Heart right ventricle (tissue), 16 donors: ENCODE measurements around the gene RIT2. TPM values are rescaled to one million over a fixed set of nuclear protein-coding genes. Genes with fewer than 3 reads are reported as not detected.
"Not testable (repeated sequence)": the region's sequence is repeated elsewhere in the genome, so short reads cannot be mapped to it uniquely, and the experiment has no call there.

ENCODE experiments used
- ATAC-seq, 8 donors: fragments of 200-7000 bp; cut with Tn5 transposase; one replicate each; pipeline ENCODE4 v1.9.1; 2020; ENCODE audit warnings: mild to moderate bottlenecking in 8 of 8, moderate library complexity in 8 of 8, moderate number of reproducible peaks in 1 of 8
- DNase-seq, 2 donors: peaks; one replicate each; pipeline ENCODE4 v3.0.0-alpha.2; 2020
- H3K27ac ChIP-seq, 10 donors: fragments of 200-600 bp; sonication (generic) in 2 of 10; one replicate each; pipeline versions ENCODE4 v1.5.0 to v1.8.0; 2020 to 2022; ENCODE audit warnings: mild to moderate bottlenecking in 3 of 10
- H3K27me3 ChIP-seq, 7 donors: fragments of 200-600 bp; one replicate each; pipeline ENCODE4 v1.8.0; 2021 to 2022; ENCODE audit warnings: mild to moderate bottlenecking in 2 of 7
- H3K36me3 ChIP-seq, 9 donors: fragments of 200-600 bp; sonication (generic) in 1 of 9; one replicate each; pipeline versions ENCODE4 v1.5.0 to v1.8.0; 2020 to 2022; ENCODE audit warnings: mild to moderate bottlenecking in 2 of 9
- H3K4me1 ChIP-seq, 9 donors: fragments of 200-600 bp; sonication (generic) in 1 of 9; one replicate each; pipeline versions ENCODE4 v1.5.0 to v1.8.0; 2020 to 2022; ENCODE audit warnings: mild to moderate bottlenecking in 4 of 9
- H3K4me3 ChIP-seq, 10 donors: fragments of 200-600 bp; sonication (generic) in 2 of 10; one replicate each; pipeline versions ENCODE4 v1.5.0 to v1.8.0; 2020 to 2022; ENCODE audit warnings: mild to moderate bottlenecking in 7 of 10, moderate library complexity in 2 of 10
- H3K9me3 ChIP-seq, 11 donors: fragments of 200-600 bp in 10 of 11; sonication (generic) in 2 of 11; one replicate each; pipeline versions ENCODE4 v1.5.0 to v1.8.0; 2013 to 2022; ENCODE audit warnings: mild to moderate bottlenecking in 2 of 11, control low read depth in 1 of 11, moderate library complexity in 1 of 11
- WGBS, 2 donors: extraction: QIAGEN DNeasy Blood & Tissue Kit; methylation state at CpG; one replicate each; pipeline ENCODE4 v1.1.7; 2013; ENCODE audit warnings: inconsistent platforms in 1 of 2; 5-methylcytosine and 5-hydroxymethylcytosine counted together
- intact Hi-C, 10 donors: fragments of 100-400 bp; cut with DNase I; formaldehyde crosslinking; loops; one replicate each; pipeline versions ENCODE4 v1.11.1 to v1.14.2; 2022
- polyA plus RNA-seq, 2 donors: library from polyadenylated mRNA; stranded (reverse); fragments of 200-250 nt; gene quantifications; one replicate each; pipeline ENCODE4 v1.2.3, GENCODE V29; 2013
- total RNA-seq, 10 donors: library from RNA; stranded (reverse); fragmentation: NEBNext Ultra II Directional in 3 of 10; extraction: Animal tissue kit (Norgen Biotek cat#: 25700) in 3 of 10; gene quantifications; one replicate each; pipeline versions ENCODE4 v1.2.1 to v1.2.4, GENCODE V29; 2021 to 2023
- TF ChIP-seq, protein P1 (sequence below), 9 donors: fragments of 200-600 bp; sonication (generic) in 2 of 9; IDR thresholded peaks; one replicate each; pipeline versions ENCODE4 v1.5.0 to v1.8.0; 2021 to 2022; ENCODE audit warnings: antibody characterized with exemption in 9 of 9, mild to moderate bottlenecking in 5 of 9, moderate library complexity in 1 of 9
- donor health status: Arrhythmogenic right ventricular cardiomyopathy.
- donor health status: ischemic (EF 13 %, LVEDD 7.1; RV severe dilation, severe dysfunction).
- donor health status: healthy with polysubstance abuse.
- donor health status: DM: no; HTN: yes; CAD: no.
- donor health status: DM: no; HTN: no; CAD: no.
- donor health status: ischemic (EF 25% LVEDD 6.9; RV normal size, moderate dysfunction).
- donor health status: ischemic (EF 25% LVEDD 5.7; RV mildly dilated, moderate dysfunction).
- donor health status: healthy.
- donor health status: DM: yes; HTN: yes; CAD: no.
- donor health status: Ischemic cardiomyopathy.
- donor health status: ischemic (EF 35%, LVEDD 5.7; RV mildly dilated, moderate dysfunction).
- donor health status: nonischemic (EF 11% LVEDD 7.7; RV severe dilation, severe dysfunction).
- donor health status: DM: yes; HTN: yes; CAD: no.
- donor health status: PGD.
- donor health status: ischemic (EF 29% LVEDD 5.4; RV normal size, mild dysfunction).
- donor health status: nonischemic (EF 23%, LVEDD 6.1; RV moderate dilation, normal function).

Gene RIT2
- total and polyA plus RNA-seq, 12 donors = not detected

DNA sequence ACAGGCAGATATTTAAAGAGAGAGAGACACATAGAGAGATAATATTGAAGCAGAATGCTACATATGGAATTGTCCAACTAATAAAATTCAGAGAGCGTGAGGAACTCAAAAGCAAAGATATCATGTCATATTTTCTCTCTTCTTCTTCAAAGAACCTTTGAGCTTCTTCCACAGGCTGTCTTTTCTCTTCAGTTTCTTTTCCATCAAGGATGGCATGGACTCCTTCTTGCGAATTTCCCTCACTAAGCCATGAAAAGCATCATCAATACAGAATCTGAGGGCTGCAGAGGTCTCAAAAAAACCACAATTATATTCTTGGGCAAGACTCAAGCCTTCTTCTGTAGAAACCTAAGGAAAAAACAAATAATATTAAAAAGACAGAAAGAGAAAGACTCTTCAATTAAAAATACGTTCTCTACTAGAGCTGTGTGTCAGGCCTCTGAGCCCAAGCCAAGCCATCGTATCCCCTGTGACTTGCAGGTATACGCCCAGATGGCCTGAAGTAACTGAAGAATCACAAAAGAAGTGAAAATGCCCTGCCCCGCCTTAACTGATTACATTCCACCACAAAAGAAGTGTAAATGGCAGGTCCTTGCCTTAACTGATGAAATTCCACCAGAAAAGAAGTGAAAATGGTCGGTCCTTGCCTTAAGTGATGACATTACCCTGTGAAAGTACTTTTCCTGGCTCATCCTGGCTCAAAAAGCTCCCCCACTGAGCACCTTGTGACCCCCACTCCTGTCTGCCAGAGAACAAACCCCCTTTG, 371.9 kb downstream of the RIT2 start:
- intact Hi-C loops = no loop called here
- Histone ChIP-seq H3K36me3 (no peaks in the 10 kb centered on the region), H3K27me3 (no peaks in the 10 kb centered on the region), H3K9me3 (no peaks in the 10 kb centered on the region), H3K27ac (no peak overlapping the region), H3K4me1 (no peaks in the 10 kb centered on the region), H3K4me3 (no peak overlapping the region)
- ATAC-seq (no peak), DNase-seq (no peak)
- 56 to 72% methylated on average over 7 of the region's 7 CpGs for WGBS, 2 donors
- TF ChIP-seq, protein P1, sequence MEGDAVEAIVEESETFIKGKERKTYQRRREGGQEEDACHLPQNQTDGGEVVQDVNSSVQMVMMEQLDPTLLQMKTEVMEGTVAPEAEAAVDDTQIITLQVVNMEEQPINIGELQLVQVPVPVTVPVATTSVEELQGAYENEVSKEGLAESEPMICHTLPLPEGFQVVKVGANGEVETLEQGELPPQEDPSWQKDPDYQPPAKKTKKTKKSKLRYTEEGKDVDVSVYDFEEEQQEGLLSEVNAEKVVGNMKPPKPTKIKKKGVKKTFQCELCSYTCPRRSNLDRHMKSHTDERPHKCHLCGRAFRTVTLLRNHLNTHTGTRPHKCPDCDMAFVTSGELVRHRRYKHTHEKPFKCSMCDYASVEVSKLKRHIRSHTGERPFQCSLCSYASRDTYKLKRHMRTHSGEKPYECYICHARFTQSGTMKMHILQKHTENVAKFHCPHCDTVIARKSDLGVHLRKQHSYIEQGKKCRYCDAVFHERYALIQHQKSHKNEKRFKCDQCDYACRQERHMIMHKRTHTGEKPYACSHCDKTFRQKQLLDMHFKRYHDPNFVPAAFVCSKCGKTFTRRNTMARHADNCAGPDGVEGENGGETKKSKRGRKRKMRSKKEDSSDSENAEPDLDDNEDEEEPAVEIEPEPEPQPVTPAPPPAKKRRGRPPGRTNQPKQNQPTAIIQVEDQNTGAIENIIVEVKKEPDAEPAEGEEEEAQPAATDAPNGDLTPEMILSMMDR (IDR thresholded peaks at IDR 0.05) = no peak

DNA sequence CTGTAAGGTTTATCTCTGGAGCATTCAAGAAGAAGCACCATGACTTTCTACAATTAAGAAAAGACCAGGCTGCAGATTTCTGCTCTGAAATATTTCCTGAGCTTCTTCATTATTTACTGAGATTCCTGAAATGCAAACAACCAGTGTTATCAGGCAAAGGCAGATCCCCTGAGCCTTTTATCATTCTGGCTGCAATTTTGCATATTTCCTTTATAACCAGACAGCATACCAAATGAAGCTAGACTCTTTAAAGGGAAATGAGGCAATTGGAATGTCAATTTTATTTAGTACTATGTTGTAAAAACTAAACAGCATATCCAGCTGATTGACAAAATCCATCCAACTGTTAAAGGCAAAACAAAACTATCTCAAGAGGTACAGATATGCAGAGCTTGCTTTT, 372.5 kb downstream of the RIT2 start:
- H3K27me3 ChIP-seq = no peaks in the 10 kb centered on the region
- no peaks in the 10 kb centered on the region for H3K36me3 ChIP-seq
- H3K4me3 ChIP-seq = no peak overlapping the region
- no peaks in the 10 kb centered on the region for H3K9me3 ChIP-seq
- intact Hi-C loops = no loop called here
- H3K4me1 ChIP-seq = no peaks in the 10 kb centered on the region
- TF ChIP-seq, protein P1 (IDR thresholded peaks at IDR 0.05) = no peak
- ATAC-seq (no peak), DNase-seq (no peak)
- H3K27ac ChIP-seq = no peak overlapping the region

DNA sequence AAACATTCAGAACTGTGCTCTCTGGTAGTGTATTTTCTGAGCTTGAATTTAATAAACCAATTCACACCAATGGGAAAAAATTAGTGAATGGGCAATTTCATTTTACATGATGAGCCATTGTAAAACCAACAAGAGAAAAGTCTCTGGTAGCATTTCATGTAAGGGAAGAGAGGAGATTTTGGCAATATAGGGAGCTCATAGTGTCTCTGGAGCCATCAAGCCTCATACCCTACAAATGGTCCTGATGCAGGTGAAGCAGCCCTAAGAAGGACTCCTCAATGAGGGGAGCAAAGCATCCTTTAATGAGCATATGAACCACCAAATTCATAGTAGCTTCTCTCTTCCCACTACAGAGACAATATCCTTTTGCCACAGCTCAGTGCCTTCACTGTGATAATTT, 373.0 kb downstream of the RIT2 start:
- no peaks in the 10 kb centered on the region for H3K4me1 ChIP-seq

DNA sequence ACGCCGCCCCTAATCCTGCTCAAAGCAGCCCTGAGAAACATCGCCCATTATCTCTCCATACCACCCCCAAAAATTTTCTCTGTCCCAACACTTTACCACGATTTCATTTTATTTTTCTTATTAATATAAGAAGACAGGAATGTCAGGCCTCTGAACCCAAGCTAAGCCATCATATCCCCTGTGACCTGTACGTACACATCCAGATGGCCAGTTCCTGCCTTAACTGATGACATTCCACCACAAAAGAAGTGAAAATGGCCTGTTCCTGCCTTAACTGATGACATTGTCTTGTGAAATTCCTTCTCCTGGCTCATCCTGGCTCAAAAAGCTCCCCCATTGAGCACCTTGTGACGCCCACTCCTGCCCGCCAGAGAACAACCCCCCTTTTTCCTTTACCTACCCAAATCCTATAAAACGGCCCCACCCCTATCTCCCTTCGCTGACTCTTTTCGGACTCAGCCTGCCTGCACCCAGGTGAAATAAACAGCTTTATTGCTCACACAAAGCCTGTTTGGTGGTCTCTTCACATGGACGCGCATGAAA, 373.6 kb downstream of the RIT2 start:
- intact Hi-C loops, ATAC-seq: not testable (repeated sequence)

More for the DNA sequence above, 373.0 kb downstream of the RIT2 start:
- Histone ChIP-seq H3K27ac (no peak overlapping the region), H3K9me3 (no peaks in the 10 kb centered on the region), H3K27me3 (no peaks in the 10 kb centered on the region), H3K4me3 (no peak overlapping the region), H3K36me3 (no peaks in the 10 kb centered on the region)
- TF ChIP-seq, protein P1 (IDR thresholded peaks at IDR 0.05) = no peak
- DNase-seq (no peak), ATAC-seq (no peak)
- intact Hi-C loops = no loop called here

DNA sequence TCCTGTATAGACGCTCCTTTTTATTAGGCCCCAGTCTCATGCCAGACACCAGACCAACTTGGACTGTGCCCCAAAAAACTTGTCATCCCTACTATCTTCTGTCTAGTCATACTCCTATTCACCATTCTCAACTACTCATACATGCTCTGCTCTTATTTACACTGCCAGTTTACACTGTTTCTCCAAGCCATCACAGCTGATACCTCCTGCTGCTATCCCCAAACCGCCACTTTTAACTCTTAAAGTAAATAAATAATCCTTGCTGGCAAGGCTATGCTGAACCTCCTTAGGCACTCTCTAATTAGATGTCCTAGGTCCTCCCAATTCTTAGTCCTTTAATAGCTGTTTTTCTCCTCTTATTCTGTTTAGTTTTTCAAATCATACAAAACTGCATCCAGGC, 374.2 kb downstream of the RIT2 start:
- H3K4me1 ChIP-seq, H3K9me3 ChIP-seq, H3K36me3 ChIP-seq, ATAC-seq, H3K4me3 ChIP-seq, DNase-seq, H3K27me3 ChIP-seq, intact Hi-C loops, H3K27ac ChIP-seq: not testable (repeated sequence)
- WGBS, 2 donors = 67 to 70% methylated on average over 2 of the region's 2 CpGs

More for the DNA sequence above, 373.6 kb downstream of the RIT2 start:
- not testable (repeated sequence) for H3K4me3 ChIP-seq, H3K27me3 ChIP-seq, H3K36me3 ChIP-seq, H3K9me3 ChIP-seq, H3K4me1 ChIP-seq, H3K27ac ChIP-seq, DNase-seq
- 69 to 77% methylated on average over 12 of the region's 12 CpGs for WGBS, 2 donors
